Activated CD4-positive, alpha-beta T cell treated with anti-CD3 and anti-CD28 coated beads, Interleukin-2, amount 50 U/mL, for 1 hour (primary cell): ENCODE measurements around the gene ETV5.
A peak's percentile ranks its signal among the peaks of the same experiment; 100 is the strongest.

Experiments used
- DNase-seq: peaks from one replicate; pipeline ENCODE4 v3.0.0-alpha.2; 2020

The ETV5 gene

DNA sequence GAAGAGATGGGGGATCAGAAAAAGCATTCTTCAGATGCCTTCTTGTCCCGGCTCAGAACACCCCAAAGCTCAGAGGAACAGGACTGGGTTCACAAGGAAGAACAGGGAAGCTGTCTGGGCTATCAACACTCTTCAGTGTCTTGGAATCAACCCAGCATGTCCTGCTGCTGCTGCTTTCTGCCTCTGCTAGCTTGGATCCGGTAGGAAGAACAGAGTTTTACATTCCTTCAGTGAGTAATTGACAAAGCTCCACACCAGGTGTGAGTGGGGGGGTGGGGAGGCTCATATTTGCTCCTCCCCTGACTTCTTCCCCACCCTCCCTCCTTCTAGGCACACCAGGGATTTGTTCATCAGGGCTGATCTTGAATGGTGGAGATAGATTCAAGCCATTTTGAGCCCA lies 13.1 kb upstream of the ETV5 start:
- no peak for DNase-seq

GRCh38 chr3:186121278-186121677 lies 12.4 kb upstream of the ETV5 start:
- no peak for DNase-seq

DNA sequence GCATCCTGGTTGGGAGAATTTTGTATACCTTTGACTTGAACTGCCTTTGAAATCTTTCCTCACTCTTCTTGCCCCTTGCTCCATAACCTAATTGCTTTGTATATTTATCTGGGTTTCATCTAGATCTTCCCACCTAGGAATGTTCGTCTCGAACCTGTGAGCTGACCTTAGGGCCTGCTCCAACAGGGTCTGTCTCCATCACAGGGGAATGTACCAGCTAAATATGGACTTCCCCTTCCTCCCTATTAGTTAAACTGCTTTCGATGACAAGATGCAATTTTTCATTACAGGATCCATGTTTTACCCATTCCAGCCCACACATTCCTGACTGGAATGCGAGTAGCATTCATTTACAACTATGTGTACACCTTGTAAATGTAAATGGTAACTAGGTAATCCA lies 10.6 kb upstream of the ETV5 start:
- no peak for DNase-seq

DNA sequence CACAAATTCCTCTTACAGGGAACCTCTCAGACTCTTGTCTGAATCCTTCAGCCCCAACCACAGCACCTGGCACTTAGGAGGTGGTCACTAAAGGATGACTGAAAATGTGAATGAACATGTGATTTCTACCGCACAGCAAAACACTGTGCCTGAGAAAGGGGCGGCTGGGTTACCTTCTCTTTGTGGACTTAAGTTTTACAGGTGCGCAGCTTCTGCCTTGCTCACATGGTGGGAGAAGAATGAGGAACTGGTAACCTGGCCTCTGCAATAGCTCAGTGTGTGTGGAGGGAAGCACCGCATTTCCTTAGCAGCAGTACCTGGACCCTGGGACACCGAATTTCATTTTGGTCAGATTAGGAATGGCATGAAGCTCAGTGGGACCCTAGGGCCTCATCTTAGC lies 9.8 kb upstream of the ETV5 start:
- no peak for DNase-seq

DNA sequence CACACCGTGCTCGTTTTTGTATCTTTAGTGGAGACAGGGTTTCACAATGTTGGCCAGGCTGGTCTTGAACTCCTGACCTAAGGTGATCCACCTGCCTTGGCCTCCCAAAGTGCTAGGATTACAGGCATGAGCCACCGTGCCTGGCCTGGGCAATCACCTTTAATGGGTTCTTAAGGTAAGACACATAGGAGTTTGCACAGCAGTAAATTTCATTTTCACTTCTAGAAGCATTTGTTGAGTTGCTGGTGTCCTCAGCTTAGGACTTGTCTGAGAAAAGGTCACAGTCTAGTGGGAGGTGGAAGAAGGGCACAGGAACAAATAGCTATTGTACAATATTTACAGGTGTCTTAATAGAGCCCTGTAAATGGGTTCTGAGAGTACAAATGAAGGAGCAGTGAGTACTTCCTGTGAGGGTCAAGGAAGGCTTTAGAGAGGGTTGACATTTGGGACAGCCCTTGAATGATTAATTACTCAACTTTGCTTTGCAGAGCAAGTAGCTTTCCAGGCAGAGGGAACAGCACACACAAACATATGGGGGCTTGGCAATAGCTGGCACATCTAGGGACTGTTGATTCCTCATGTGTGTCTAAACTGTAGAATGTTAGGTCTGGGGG lies 8.7 kb upstream of the ETV5 start:
- no peak for DNase-seq

- DNase-seq = no peak
Measured at GRCh38 chr3:186115239-186115996, 6.5 kb upstream of the ETV5 start.

- DNase-seq = no peak
Measured at GRCh38 chr3:186110975-186111974, 2.4 kb upstream of the ETV5 start.

DNA sequence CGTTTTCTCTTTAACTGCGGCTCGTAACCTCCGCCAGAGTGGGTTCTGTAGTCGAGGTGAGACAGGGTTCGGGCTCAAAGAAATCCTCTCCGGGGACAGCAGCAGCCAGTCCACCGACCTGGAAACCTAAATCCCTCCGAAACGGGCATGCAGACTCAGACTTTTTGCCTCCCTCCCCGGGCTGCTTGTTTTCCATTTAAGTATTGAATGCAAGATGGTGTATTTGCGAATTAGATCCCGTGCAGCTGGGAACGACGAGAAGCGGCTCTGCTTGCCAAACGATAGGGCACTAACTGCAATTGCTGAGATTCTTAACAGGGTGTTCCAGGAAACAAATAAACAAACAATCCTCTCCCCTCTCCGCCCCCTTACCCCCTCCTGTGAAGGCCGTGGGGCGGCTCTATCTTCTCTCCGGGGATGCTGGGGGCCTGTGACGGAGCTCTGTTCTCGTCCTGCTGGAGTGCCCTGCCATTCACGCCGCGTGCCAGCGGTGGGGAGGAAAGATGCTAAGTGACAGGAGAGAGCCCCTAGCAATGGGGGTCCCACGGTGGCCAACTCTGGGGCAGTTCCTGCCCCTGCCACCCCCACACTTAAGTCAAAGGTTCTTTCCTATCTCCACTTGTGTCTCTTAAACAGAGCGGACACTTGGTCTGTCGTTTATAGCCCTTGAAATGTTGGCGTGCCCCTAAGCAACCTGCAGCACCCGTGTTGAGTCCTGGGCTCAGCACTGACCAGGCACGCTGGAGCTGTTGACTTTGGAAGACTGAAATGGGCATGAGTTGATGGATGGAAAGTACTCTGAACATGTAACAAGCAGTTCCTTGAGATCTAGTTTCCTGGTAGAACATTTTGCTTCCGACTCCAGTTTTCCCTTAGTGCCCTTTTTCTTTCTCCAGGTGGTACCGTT lies 1.3 kb upstream of the ETV5 start:
- DNase-seq = peak; percentile 2

DNA sequence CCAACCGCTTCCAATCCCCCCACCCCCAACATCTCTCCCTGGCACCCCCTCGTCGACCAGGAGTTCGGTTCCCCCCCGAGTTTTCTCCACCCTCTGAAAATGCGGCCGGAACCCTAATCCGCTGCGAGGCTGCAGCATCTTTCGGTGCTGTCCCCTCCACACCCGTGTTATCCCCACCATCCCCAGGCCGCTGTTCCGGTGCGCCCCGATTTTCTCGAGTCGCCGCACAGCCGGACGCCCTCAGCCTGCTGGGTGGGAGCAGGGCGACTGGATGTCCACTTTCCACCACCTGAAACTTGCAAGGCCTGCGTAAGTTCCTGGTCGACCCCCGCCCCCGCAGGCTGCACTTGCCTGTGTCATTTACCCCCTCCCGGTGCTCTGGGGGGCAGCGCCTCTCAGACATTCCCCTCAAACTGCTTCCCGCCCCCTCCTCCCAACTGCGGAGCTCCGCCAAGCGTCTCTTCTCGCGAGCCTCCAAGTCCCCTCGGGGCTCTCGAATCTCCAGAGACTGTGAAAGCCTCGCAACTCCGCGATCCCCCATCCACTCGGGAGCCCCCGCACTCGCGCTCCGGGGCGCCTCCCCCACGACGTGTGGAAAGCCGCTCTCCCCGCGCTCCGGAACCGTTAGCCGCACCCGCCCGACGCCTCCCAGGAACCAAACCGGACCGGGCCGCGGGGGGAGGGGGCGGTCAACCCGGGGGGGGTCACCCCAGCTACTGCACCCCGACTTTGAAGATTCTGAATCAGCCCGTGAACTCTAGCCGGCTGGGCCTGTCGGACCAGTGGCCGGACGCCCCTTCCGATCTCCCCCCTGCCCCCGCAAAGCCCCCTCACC lies 566 bp downstream of the ETV5 start:
- DNase-seq = peak; percentile 1

DNA sequence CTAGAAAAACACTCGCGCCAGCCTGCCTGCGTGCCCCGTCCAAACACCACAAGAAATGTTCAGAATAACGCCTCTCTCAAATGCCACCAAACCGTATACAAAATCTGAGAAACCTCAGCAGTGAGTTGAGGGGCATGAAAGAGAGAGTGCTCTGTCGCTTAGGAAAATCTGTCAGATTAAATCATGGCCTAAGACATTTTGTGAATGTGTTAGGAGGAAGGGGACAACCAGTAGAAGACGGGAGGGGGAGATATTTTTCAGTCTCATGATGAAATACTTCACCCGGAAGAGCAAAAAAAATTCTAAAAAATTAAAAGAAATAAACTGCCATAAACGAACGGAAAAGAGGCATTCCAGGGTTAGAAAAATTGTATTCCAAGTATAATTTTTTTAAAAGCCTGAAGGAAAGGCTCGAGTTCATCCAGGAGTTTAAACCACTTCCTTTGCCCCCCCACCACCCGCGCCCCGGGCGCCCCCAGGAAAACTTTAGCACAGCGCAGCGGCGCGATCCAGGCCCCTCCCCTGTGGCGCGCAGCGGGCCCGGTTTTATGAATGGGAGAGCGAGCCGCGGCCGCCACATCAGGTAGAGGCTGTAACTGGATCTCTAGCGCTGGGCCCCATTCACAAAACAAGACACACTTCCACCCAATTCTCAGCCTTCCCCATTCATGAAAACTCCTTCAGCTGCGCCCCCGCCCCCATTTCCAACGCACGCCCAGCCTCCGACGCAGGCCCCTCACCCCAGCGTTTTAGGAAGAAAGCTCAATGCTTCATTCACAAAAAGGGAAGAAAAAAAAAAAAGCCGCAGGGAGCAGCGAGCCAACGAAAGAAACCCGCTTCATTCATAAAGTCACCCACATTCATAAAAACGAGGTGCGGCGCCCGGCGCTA lies 1.4 kb downstream of the ETV5 start:
- DNase-seq = peak; percentile 33

DNA sequence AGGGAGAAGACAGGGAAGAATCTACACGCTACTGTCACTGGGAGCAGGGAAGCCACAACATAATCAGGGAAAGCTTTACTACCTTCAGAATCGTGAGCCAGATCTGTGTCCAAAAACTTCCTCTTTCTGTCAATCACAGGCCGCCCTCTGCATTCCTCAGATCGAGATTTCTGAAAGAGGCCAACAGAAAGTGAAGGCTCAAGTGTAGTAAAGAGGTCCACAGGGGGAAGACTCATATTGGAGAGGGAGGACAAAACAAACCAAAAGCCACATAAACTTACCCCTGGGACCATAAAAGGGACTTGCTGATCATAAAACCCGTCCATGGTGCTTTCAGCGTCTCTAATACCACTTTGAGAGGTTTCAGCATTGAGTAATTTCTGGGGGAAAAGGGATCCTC lies 3.3 kb downstream of the ETV5 start:
- no peak for DNase-seq

GRCh38 chr3:186102687-186103086 lies 6.2 kb downstream of the ETV5 start:
- DNase-seq = no peak

DNA sequence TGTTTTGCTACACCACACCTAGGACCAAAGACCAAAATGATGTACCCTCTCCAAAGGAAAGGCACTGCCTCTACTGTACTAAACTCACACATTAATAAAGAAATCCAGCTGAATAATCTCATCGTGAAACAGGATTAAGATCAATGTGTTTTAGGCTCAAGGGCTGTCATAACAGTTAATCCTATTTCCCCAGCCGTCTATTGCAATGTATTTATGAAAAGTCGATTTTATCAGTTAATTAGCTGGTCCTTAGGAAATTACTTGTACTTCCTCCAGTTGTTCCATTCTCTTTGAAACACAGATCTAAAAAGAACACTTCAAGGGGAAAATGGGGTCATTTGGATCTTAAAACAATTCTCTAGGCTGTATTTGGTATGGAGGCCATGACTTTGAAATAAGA lies 8.5 kb downstream of the ETV5 start:
- DNase-seq = no peak

DNA sequence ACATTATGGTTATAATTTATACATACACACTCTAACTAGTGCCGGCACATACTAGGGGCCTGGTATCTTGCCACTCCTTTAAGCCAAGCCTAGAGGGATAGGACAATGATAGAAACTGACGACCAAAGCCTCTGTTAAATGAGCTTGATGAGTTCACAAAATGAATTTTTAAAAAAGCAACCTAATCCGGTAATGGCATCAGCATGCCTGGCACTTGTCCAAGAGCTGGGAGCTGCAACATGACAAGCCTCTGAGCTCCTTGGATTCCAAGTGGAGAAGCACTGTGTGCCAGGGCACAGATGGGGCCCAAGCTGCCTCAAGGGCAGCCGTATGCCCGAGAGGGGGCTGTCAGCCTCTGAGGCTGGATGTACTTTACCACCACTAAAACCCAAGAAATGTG lies 9.7 kb downstream of the ETV5 start:
- no peak for DNase-seq

GRCh38 chr3:186098740-186099139 lies 10.1 kb downstream of the ETV5 start:
- DNase-seq = no peak

GRCh38 chr3:186097663-186098451 lies 11.0 kb downstream of the ETV5 start:
- no peak for DNase-seq

DNA sequence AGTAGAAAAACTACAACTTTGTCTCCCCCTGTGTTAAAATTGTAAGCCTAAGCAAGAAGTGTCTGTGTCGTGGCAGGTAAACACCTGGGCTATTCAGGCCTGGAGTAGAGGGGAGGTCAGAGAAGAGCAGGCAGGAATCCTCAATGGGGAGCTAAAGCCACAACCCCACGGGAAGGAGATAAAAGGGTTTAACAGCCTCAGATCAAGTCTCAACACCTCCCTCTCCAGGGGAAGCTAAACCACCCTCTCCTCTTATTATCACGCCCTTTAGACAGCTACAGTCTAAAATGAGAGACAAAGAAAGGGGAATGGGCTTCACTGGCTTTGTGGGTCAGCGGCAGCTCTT lies 11.6 kb downstream of the ETV5 start:
- DNase-seq = no peak

GRCh38 chr3:186096290-186096689 lies 12.6 kb downstream of the ETV5 start:
- no peak for DNase-seq

GRCh38 chr3:186095561-186096081 lies 13.3 kb downstream of the ETV5 start:
- DNase-seq = no peak
